NK-92 (cell line): ENCODE results near the gene CACHD1.

Source experiments
- DNase-seq: peaks from one replicate; lab custom pipeline; 2025; ENCODE audit not compliant: unreplicated experiment; lab: John Stamatoyannopoulos, UW

Gene CACHD1

GRCh38 chr1:64545118-64545843, 75.4 kb downstream of the CACHD1 start:
- DNase-seq = no peak

GRCh38 chr1:64546013-64546412, 76.1 kb downstream of the CACHD1 start:
- no peak for DNase-seq

- DNase-seq = no peak
Observed at GRCh38 chr1:64549464-64550239, 79.7 kb downstream of the CACHD1 start.

- DNase-seq = no peak
Observed at GRCh38 chr1:64550510-64550909, 80.6 kb downstream of the CACHD1 start.

- no peak for DNase-seq
Observed at GRCh38 chr1:64550946-64551605, 81.1 kb downstream of the CACHD1 start.

GRCh38 chr1:64553285-64553684, 83.4 kb downstream of the CACHD1 start:
- DNase-seq = no peak

- no peak for DNase-seq
Observed at GRCh38 chr1:64555947-64556346, 86.0 kb downstream of the CACHD1 start.

- no peak for DNase-seq
Observed at GRCh38 chr1:64561993-64562392, 92.1 kb downstream of the CACHD1 start.

- no peak for DNase-seq
Observed at GRCh38 chr1:64563958-64564565, 94.1 kb downstream of the CACHD1 start.

GRCh38 chr1:64564891-64565290, 95.0 kb downstream of the CACHD1 start:
- DNase-seq = no peak

- DNase-seq = no peak
Observed at GRCh38 chr1:64567426-64568170, 97.7 kb downstream of the CACHD1 start.

GRCh38 chr1:64568171-64568450, 98.2 kb downstream of the CACHD1 start:
- DNase-seq = no peak

- DNase-seq = no peak
Observed at GRCh38 chr1:64569411-64569810, 99.5 kb downstream of the CACHD1 start.

GRCh38 chr1:64570267-64570855, 100.4 kb downstream of the CACHD1 start:
- DNase-seq = no peak

GRCh38 chr1:64572222-64572900, 102.4 kb downstream of the CACHD1 start:
- no peak for DNase-seq

- no peak for DNase-seq
Observed at GRCh38 chr1:64574301-64574700, 104.4 kb downstream of the CACHD1 start.

GRCh38 chr1:64575881-64576676, 106.2 kb downstream of the CACHD1 start:
- no peak for DNase-seq

- DNase-seq = no peak
Observed at GRCh38 chr1:64578270-64578973, 108.5 kb downstream of the CACHD1 start.

GRCh38 chr1:64579767-64580166, 109.8 kb downstream of the CACHD1 start:
- DNase-seq = no peak
